B cell (primary cell): ENCODE results near the gene EBLN1. TPM values are rescaled to one million over a fixed set of nuclear protein-coding genes. Genes with fewer than 3 reads are reported as not detected.

Experiments
- ATAC-seq: fragments of 200-7000 bp; cut with Tn5 transposase; one replicate; pipeline ENCODE4 v1.10.0; 2021; ENCODE audit warnings: low read depth, mild to moderate bottlenecking, moderate number of reproducible peaks, moderate library complexity
- CTCF ChIA-PET: fragments of 350-600 bp; sonication (Branson Sonifier 250); formaldehyde crosslinking; loops from one replicate; lab custom pipeline; 2021; ENCODE audit warnings: antibody characterized with exemption, inconsistent platforms; lab: Charles Lee
- POLR2A ChIA-PET: fragments of 350-600 bp; sonication (Branson Sonifier 250); formaldehyde crosslinking; loops from one replicate; lab custom pipeline; 2021; ENCODE audit warnings: antibody characterized with exemption; lab: Charles Lee
- DNase-seq: peaks from one replicate; pipeline ENCODE4 v3.0.0; 2013
- H2AFZ ChIP-seq: 2 replicates; pipeline ENCODE4 v1.6.1; 2012; ENCODE audit warnings: mild to moderate bottlenecking, low read depth, low read length; ENCODE audit not compliant: insufficient read depth, poor library complexity, severe bottlenecking
- H3K27ac ChIP-seq, 2 donors: 1 replicate in 1 of 2; 2 replicates in 1 of 2; pipeline ENCODE4 v1.5.1; 2012 to 2013; ENCODE audit warnings: low read length in 2 of 2, mild to moderate bottlenecking in 2 of 2, moderate library complexity in 1 of 2
- H3K27me3 ChIP-seq, 4 experiments: fragments of 200-600 bp in 1 of 4; sonication (generic) in 1 of 4; replicated peaks in 1 of 4; 1 replicate in 2 of 4; 2 replicates in 2 of 4; pipeline versions ENCODE4 v1.6.1 to v1.7.0; 2013 to 2016; ENCODE audit warnings: low read length in 3 of 4, mild to moderate bottlenecking in 2 of 4, mixed read lengths in 1 of 4, moderate library complexity in 1 of 4; ENCODE audit not compliant: insufficient read depth in 4 of 4, control insufficient read depth in 3 of 4; ENCODE audit errors: control extremely low read depth in 1 of 4
- H3K36me3 ChIP-seq, 2 experiments: replicated peaks in 1 of 2; 1 replicate in 1 of 2; 2 replicates in 1 of 2; pipeline versions ENCODE4 v1.6.1 to v1.7.1; 2013; ENCODE audit warnings: low read length in 1 of 2; ENCODE audit not compliant: insufficient read depth in 2 of 2, control insufficient read depth in 1 of 2; ENCODE audit errors: control extremely low read depth in 1 of 2, extremely low read depth in 1 of 2
- H3K4me1 ChIP-seq, 2 donors: fragments of 200-600 bp in 1 of 2; sonication (generic) in 1 of 2; 1 replicate in 1 of 2; 2 replicates in 1 of 2; pipeline versions ENCODE4 v1.5.1 to v1.6.1; 2013 to 2017; ENCODE audit warnings: low read length in 2 of 2; ENCODE audit not compliant: control insufficient read depth in 2 of 2, insufficient read depth in 2 of 2
- H3K4me2 ChIP-seq: replicated peaks from 2 replicates; pipeline ENCODE3; 2012; ENCODE audit warnings: mild to moderate bottlenecking, low read depth, low read length; ENCODE audit not compliant: poor library complexity, severe bottlenecking
- H3K4me3 ChIP-seq, 5 experiments: fragments of 200-600 bp in 1 of 5; sonication (generic) in 1 of 5; 1 replicate in 3 of 5; 2 replicates in 2 of 5; pipeline versions ENCODE4 v1.5.1 to v1.7.0; 2011 to 2016; ENCODE audit warnings: low read length in 4 of 5, mild to moderate bottlenecking in 4 of 5, low read depth in 2 of 5, control low read depth in 1 of 5, moderate library complexity in 1 of 5; ENCODE audit not compliant: insufficient read depth in 1 of 5; ENCODE audit errors: control extremely low read depth in 1 of 5, extremely low read depth in 1 of 5
- H3K79me2 ChIP-seq: fragments of 200-600 bp; sonication (generic); one replicate; pipeline ENCODE4 v1.6.0; 2016; ENCODE audit warnings: low read length; ENCODE audit not compliant: control insufficient read depth, insufficient read depth
- H3K9ac ChIP-seq: fragments of 200-600 bp; sonication (generic); 2 replicates; pipeline ENCODE4 v1.6.1; 2017; ENCODE audit warnings: mild to moderate bottlenecking, low read length, moderate library complexity
- H3K9me3 ChIP-seq, 3 donors: one replicate each; pipeline versions ENCODE4 v1.6.1 to v1.7.1; 2013; ENCODE audit warnings: low read length in 2 of 3; ENCODE audit not compliant: control insufficient read depth in 2 of 3, insufficient read depth in 1 of 3; ENCODE audit errors: control extremely low read depth in 1 of 3
- H4K20me1 ChIP-seq: 2 replicates; pipeline ENCODE4 v1.6.0; 2012; ENCODE audit warnings: mild to moderate bottlenecking, low read length; ENCODE audit not compliant: insufficient read depth, control insufficient read depth, poor library complexity, severe bottlenecking
- H3K27ac Mint-ChIP-seq: one replicate; pipeline ENCODE4 v1.8.0; 2021; ENCODE audit warnings: mixed read lengths
- H3K27me3 Mint-ChIP-seq: one replicate; pipeline ENCODE4 v1.8.0; 2021; ENCODE audit warnings: mixed read lengths
- H3K4me1 Mint-ChIP-seq: one replicate; pipeline ENCODE4 v1.8.0; 2021; ENCODE audit warnings: mixed read lengths
- H3K4me3 Mint-ChIP-seq: one replicate; pipeline ENCODE4 v1.8.0; 2021; ENCODE audit warnings: mixed read lengths
- H3K9me3 Mint-ChIP-seq: one replicate; pipeline ENCODE4 v1.8.0; 2022; ENCODE audit warnings: mixed read lengths; ENCODE audit not compliant: insufficient read depth
- CTCF ChIP-seq: fragments of 200-600 bp; IDR thresholded peaks from one replicate; pipeline ENCODE4 v1.8.0; 2022; ENCODE audit warnings: antibody characterized with exemption, mild to moderate bottlenecking
- EZH2 ChIP-seq: IDR thresholded peaks from 2 replicates; pipeline ENCODE4 v1.6.1; 2012; ENCODE audit warnings: borderline replicate concordance, low read depth, mild to moderate bottlenecking, moderate library complexity, low read length; ENCODE audit not compliant: insufficient read depth, poor library complexity, severe bottlenecking
- WGBS: methylation state at CpG from one replicate; pipeline ENCODE4 v1.1.5; 2013; ENCODE audit warnings: missing lambda C conversion rate; ENCODE audit not compliant: insufficient coverage; 5-methylcytosine and 5-hydroxymethylcytosine counted together
- intact Hi-C: fragments of 100-400 bp; cut with micrococcal nuclease; formaldehyde crosslinking; loops from one replicate; pipeline ENCODE4 v1.10.0; 2022
- polyA plus RNA-seq: library from polyadenylated mRNA; depleted of rRNA; stranded (reverse); fragments of >200 nt; gene quantifications from 2 replicates; pipeline ENCODE4 v1.2.3, GENCODE V29; 2012
- total RNA-seq, 2 donors: library from RNA; stranded (reverse); fragments of 120-200 nt in 1 of 2; gene quantifications; 1 replicate in 1 of 2; 2 replicates in 1 of 2; pipeline versions ENCODE4 v1.2.3 to v1.2.4, GENCODE V29; 2013 to 2022

EBLN1 gene
- total and polyA plus RNA-seq, 2 donors (not counting 1 experiment from before 2014, with no cell fraction given), result not detected

GRCh38 chr10:22210267-22210666 lies 7.5 kb downstream of the EBLN1 start:
- CTCF ChIA-PET, result no interaction called here
- H3K27ac Mint-ChIP-seq, result no peak overlapping the region

GRCh38 chr10:22193945-22194344 lies 23.9 kb downstream of the EBLN1 start:
- intact Hi-C loops, result no loop called here
- H3K9me3 ChIP-seq, result no peaks in the 10 kb centered on the region
- no peak overlapping the region for H3K4me2 ChIP-seq
- H3K27me3 ChIP-seq, result no peaks in the 10 kb centered on the region
- H3K36me3 ChIP-seq, result no peaks in the 10 kb centered on the region
- H3K27ac ChIP-seq, result no peak overlapping the region
- no peak overlapping the region for H3K4me3 ChIP-seq
- Mint-ChIP-seq H3K4me3 (no peak overlapping the region), H3K27me3 (peaks cover 10% of the 10 kb centered on the region), H3K4me1 (no peaks in the 10 kb centered on the region), H3K27ac (no peak overlapping the region), H3K9me3 (no peaks in the 10 kb centered on the region)
- ChIA-PET POLR2A (no interaction called here), CTCF (interaction anchor here (0.7 kb wide), 1 partner anchor 364 kb away, joined by 4 read pairs; no protein-coding TSS in a partner anchor)
- H4K20me1 ChIP-seq, result no peaks in the 10 kb centered on the region
- no peak overlapping the region for H3K9ac ChIP-seq
- H3K4me1 ChIP-seq, result no peaks in the 10 kb centered on the region
- no CpG with 5 or more reads among the region's 2 CpGs for WGBS
- ATAC-seq, result no peak
- H2AFZ ChIP-seq, result no peak overlapping the region
- no peak for DNase-seq
- H3K79me2 ChIP-seq, result no peaks in the 10 kb centered on the region
- TF ChIP-seq CTCF, result no peak
- TF ChIP-seq EZH2, result no peak

More at GRCh38 chr10:22210267-22210666, 7.5 kb downstream of the EBLN1 start:
- H3K9ac ChIP-seq, result no peak overlapping the region
- no peaks in the 10 kb centered on the region for H3K4me1 ChIP-seq
- no peak overlapping the region for H3K4me2 ChIP-seq
- peaks cover 0 to 5% (median 0%) of the 10 kb centered on the region in 4 experiments for H3K27me3 ChIP-seq
- no peaks in the 10 kb centered on the region for H3K4me1 Mint-ChIP-seq
- H3K4me3 Mint-ChIP-seq, result no peak overlapping the region
- H3K9me3 ChIP-seq, result no peaks in the 10 kb centered on the region
- H3K4me3 ChIP-seq, result no peak overlapping the region
- POLR2A ChIA-PET, result no interaction called here
- DNase-seq (no peak), ATAC-seq (no peak)
- no peaks in the 10 kb centered on the region for H3K9me3 Mint-ChIP-seq
- H2AFZ ChIP-seq, result no peak overlapping the region
- H3K79me2 ChIP-seq, result no peaks in the 10 kb centered on the region
- no peak overlapping the region for H3K27ac ChIP-seq
- no peak for TF ChIP-seq CTCF
- no peak for TF ChIP-seq EZH2
- peaks cover 22% of the 10 kb centered on the region for H3K27me3 Mint-ChIP-seq
- no peaks in the 10 kb centered on the region for H3K36me3 ChIP-seq
- H4K20me1 ChIP-seq, result no peaks in the 10 kb centered on the region
- no CpG with 5 or more reads among the region's 5 CpGs for WGBS
- intact Hi-C loops, result no loop called here
